ENCODE measurements around the gene CWF19L1. TPM values are rescaled to one million over a fixed set of nuclear protein-coding genes. Genes with fewer than 3 reads are reported as not detected.

The CWF19L1 gene
- total and polyA plus RNA-seq, 2 donors (not counting 3 experiments of a cell fraction or from before 2014, with no cell fraction given): 11.5 to 29.9 TPM

GRCh38 chr10:100288196-100288595 is 20.8 kb upstream of the CWF19L1 start:
- Histone ChIP-seq H3K27ac (ENCODE audit: insufficient read depth, low read depth, low read length) (no peak overlapping the region), H3K4me1 (ENCODE audit: control insufficient read depth, extremely low read depth, insufficient read depth, low read length) (peaks cover 9% of the 10 kb centered on the region), H3K9ac (replicated peaks; ENCODE audit: extremely low read depth, insufficient read depth, low read length) (no peak overlapping the region), H3K4me3 (replicated peaks in 1 of 3; ENCODE audit: insufficient read depth in 1 of 3, low read depth in 1 of 3, low read length in 3 of 3) (no peak overlapping the region), H4K20me1 (replicated peaks; ENCODE audit: control insufficient read depth, extremely low read depth, insufficient read depth, low read length) (no peaks in the 10 kb centered on the region), H3K9me1 (replicated peaks; ENCODE audit: control insufficient read depth, extremely low read depth, insufficient read depth, low read length) (no peaks in the 10 kb centered on the region), H2AFZ (ENCODE audit: low read depth, low read length) (no peak overlapping the region), H3K27me3 (ENCODE audit: control insufficient read depth in 2 of 2, insufficient read depth in 2 of 2, low read length in 2 of 2) (peaks cover 13 to 19% of the 10 kb centered on the region in 2 experiments), H3K4me2 (ENCODE audit: insufficient read depth, low read length) (no peak overlapping the region), H3K36me3 (ENCODE audit: control insufficient read depth in 2 of 2, extremely low read depth in 1 of 2, insufficient read depth in 2 of 2, low read length in 2 of 2) (no peaks in the 10 kb centered on the region), H3K9me3 (replicated peaks; ENCODE audit: control insufficient read depth, insufficient read depth, low read length) (no peaks in the 10 kb centered on the region), H3K79me2 (ENCODE audit: control insufficient read depth, insufficient read depth, low read length) (peaks cover 27% of the 10 kb centered on the region)
- no peak for TF ChIP-seq GATA2 (IDR thresholded peaks at IDR 0.05; ENCODE audit: insufficient read depth, insufficient read length, low read depth, low read length)
- no peak for TF ChIP-seq POLR2A (IDR thresholded peaks at IDR 0.05; ENCODE audit: low read depth, low read length)
- no peak for TF ChIP-seq JUN (IDR thresholded peaks at IDR 0.05; ENCODE audit: borderline replicate concordance, insufficient read depth, insufficient read length, low read depth)
- no peak for TF ChIP-seq MYC (IDR thresholded peaks at IDR 0.05; ENCODE audit: low read depth, low read length)
- no peak for TF ChIP-seq CTCF (IDR thresholded peaks at IDR 0.05; ENCODE audit: extremely low read depth in 1 of 2, insufficient read depth in 1 of 2, low read depth in 1 of 2, low read length in 2 of 2)
- no peak for TF ChIP-seq MAX (IDR thresholded peaks at IDR 0.05; ENCODE audit: insufficient read depth, insufficient read length)
- TF ChIP-seq FOS (IDR thresholded peaks at IDR 0.05; ENCODE audit: borderline replicate concordance, insufficient read depth, low read length): no peak
- no peak for TF ChIP-seq POLR2AphosphoS5 (IDR thresholded peaks at IDR 0.05; ENCODE audit: insufficient read depth, low read depth, low read length)
- TF ChIP-seq EZH2 (IDR thresholded peaks at IDR 0.05; ENCODE audit: borderline replicate concordance, low read depth, low read length, severe bottlenecking): no peak
- intact Hi-C loops (cut with micrococcal nuclease) (loop anchor here (5.0 kb wide), 2 partner anchors 59 to 624 kb away; partner anchors contain the start of genes SCD and SLF2), dilution Hi-C loops (cut with MboI; ENCODE audit: extremely low pct_ligation_motif_present, low sequenced_read_pairs) (no loop called here)
- no TSS peak for BruUV-seq (replicated peaks)
- no peak for FAIRE-seq
- ChIA-PET CTCF (interaction anchor here (2.0 kb wide), 1 partner anchor 16 kb away, joined by 8 read pairs; no protein-coding TSS in a partner anchor), POLR2A (no interaction called here)
- no peak for DNase-seq (ENCODE audit: low read depth, low spot score)

All from endothelial cell of umbilical vein (primary cell).